Mesothelial cell of epicardium (in vitro differentiated cells): ENCODE data around the gene IRF3. TPM values are rescaled to one million over a fixed set of nuclear protein-coding genes. Genes with fewer than 3 reads are reported as not detected.

Experiments
- DNase-seq, 2 experiments: peaks; one replicate each; pipeline ENCODE4 v3.0.0; 2021; ENCODE audit warnings: low spot score in 2 of 2; ENCODE audit not compliant: unreplicated experiment in 2 of 2
- H3K27ac Mint-ChIP-seq: 2 replicates; pipeline ENCODE4 v1.8.0; 2021; ENCODE audit warnings: mixed read lengths
- H3K27me3 Mint-ChIP-seq: 2 replicates; pipeline ENCODE4 v1.8.0; 2021; ENCODE audit warnings: low read depth, mixed read lengths
- H3K36me3 Mint-ChIP-seq: 2 replicates; pipeline ENCODE4 v1.8.0; 2021; ENCODE audit warnings: mixed read lengths
- H3K4me1 Mint-ChIP-seq: 2 replicates; pipeline ENCODE4 v1.8.0; 2021; ENCODE audit warnings: mixed read lengths
- H3K4me3 Mint-ChIP-seq: 2 replicates; pipeline ENCODE4 v1.8.0; 2021; ENCODE audit warnings: mild to moderate bottlenecking, moderate library complexity, mixed read lengths
- H3K9me3 Mint-ChIP-seq: 2 replicates; pipeline ENCODE4 v1.8.0; 2021; ENCODE audit warnings: mixed read lengths
- total RNA-seq: library from RNA; stranded (reverse); gene quantifications from 3 replicates; pipeline ENCODE4 v1.2.1, GENCODE V29; 2021
- TF ChIP-seq, protein P1 (sequence below): fragments of 200-600 bp; sonication (generic); IDR thresholded peaks from one replicate; pipeline ENCODE4 v1.5.0; 2021; ENCODE audit warnings: antibody characterized with exemption; ENCODE audit not compliant: unreplicated experiment

Gene IRF3
- total RNA-seq, 1 donor from 2014 or later = 89.4 TPM

GRCh38 chr19:49632576-49632975, 33.1 kb downstream of the IRF3 start:
- no peaks in the 10 kb centered on the region for H3K27me3 Mint-ChIP-seq
- TF ChIP-seq, protein P1, sequence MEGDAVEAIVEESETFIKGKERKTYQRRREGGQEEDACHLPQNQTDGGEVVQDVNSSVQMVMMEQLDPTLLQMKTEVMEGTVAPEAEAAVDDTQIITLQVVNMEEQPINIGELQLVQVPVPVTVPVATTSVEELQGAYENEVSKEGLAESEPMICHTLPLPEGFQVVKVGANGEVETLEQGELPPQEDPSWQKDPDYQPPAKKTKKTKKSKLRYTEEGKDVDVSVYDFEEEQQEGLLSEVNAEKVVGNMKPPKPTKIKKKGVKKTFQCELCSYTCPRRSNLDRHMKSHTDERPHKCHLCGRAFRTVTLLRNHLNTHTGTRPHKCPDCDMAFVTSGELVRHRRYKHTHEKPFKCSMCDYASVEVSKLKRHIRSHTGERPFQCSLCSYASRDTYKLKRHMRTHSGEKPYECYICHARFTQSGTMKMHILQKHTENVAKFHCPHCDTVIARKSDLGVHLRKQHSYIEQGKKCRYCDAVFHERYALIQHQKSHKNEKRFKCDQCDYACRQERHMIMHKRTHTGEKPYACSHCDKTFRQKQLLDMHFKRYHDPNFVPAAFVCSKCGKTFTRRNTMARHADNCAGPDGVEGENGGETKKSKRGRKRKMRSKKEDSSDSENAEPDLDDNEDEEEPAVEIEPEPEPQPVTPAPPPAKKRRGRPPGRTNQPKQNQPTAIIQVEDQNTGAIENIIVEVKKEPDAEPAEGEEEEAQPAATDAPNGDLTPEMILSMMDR = no peak
- H3K36me3 Mint-ChIP-seq = peaks cover 14% of the 10 kb centered on the region
- H3K4me1 Mint-ChIP-seq = peaks cover 21% of the 10 kb centered on the region
- H3K27ac Mint-ChIP-seq = no peak overlapping the region
- H3K9me3 Mint-ChIP-seq = no peaks in the 10 kb centered on the region
- no peak overlapping the region for H3K4me3 Mint-ChIP-seq
- no peak for DNase-seq

DNA sequence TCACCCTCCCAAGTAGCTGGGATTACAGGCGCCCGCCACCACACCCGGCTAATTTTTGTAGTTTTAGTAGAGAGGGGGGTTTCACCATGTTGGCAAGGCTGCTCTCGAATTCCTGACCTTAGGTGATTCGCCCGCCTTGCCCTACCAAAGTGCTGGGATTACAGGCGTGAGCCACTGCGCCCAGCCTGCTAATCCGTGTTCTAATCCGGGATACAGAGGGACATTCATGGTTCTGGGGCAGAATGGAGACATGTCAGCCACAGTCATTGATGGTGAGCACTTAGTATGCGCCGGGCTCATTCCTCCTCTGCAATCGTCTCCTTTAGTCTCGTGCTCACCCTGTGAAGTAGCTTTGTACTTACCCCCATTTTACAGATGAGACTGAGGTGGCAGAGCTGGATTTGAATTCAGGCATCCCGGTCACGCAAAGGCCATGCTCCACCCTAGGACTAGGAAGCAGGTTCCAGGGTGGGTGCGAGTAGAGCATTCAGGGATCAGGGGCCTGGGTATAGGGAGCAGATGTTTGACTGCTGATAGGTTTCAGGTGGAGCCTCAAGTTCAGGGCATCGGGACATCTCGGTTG, 34.0 kb downstream of the IRF3 start:
- TF ChIP-seq, protein P1 = no peak
- H3K4me1 Mint-ChIP-seq = peaks cover 19% of the 10 kb centered on the region
- H3K36me3 Mint-ChIP-seq = peaks cover 19% of the 10 kb centered on the region

GRCh38 chr19:49631014-49631588, 34.6 kb downstream of the IRF3 start:
- H3K4me1 Mint-ChIP-seq = peaks cover 16% of the 10 kb centered on the region
- TF ChIP-seq, protein P1 = no peak
- H3K27ac Mint-ChIP-seq = peak overlapping the region; percentile 21
- H3K9me3 Mint-ChIP-seq = no peaks in the 10 kb centered on the region
- peaks cover 20% of the 10 kb centered on the region for H3K36me3 Mint-ChIP-seq
- no peaks in the 10 kb centered on the region for H3K27me3 Mint-ChIP-seq
- H3K4me3 Mint-ChIP-seq = no peak overlapping the region
- no peak for DNase-seq

More for the DNA sequence above, 34.0 kb downstream of the IRF3 start:
- no peaks in the 10 kb centered on the region for H3K9me3 Mint-ChIP-seq
- no peak for DNase-seq
- no peaks in the 10 kb centered on the region for H3K27me3 Mint-ChIP-seq
- H3K4me3 Mint-ChIP-seq = no peak overlapping the region
- H3K27ac Mint-ChIP-seq = no peak overlapping the region

DNA sequence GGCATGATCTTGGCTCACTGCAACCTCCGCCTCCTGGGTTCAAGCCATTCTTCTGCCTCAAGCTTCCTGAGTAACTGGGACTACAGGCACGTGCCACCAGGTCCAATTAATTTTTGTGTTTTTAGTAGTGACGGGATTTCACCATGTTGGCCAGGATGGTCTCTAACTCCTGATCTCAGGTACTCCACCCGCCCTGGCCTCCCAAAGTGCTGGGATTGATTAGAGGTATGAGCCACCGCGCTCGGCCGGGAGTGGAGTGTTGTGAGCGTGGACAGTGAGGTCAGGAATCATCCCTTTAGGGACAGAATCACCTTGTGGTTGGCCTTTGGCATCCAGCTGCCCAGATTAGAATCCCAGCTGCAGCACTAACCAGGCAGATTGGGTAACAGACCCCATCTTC, 36.0 kb downstream of the IRF3 start:
- peaks cover 20% of the 10 kb centered on the region for H3K36me3 Mint-ChIP-seq
- H3K4me1 Mint-ChIP-seq = peaks cover 6% of the 10 kb centered on the region
- H3K27ac Mint-ChIP-seq = peak overlapping the region; percentile 9
- no peak for DNase-seq
- H3K27me3 Mint-ChIP-seq = no peaks in the 10 kb centered on the region
- TF ChIP-seq, protein P1 = no peak
- no peaks in the 10 kb centered on the region for H3K9me3 Mint-ChIP-seq
- H3K4me3 Mint-ChIP-seq = no peak overlapping the region

GRCh38 chr19:49626226-49626625, 39.4 kb downstream of the IRF3 start:
- H3K4me1 Mint-ChIP-seq = peaks cover 6% of the 10 kb centered on the region
- no peak overlapping the region for H3K27ac Mint-ChIP-seq
- no peak overlapping the region for H3K4me3 Mint-ChIP-seq
- peaks cover 30% of the 10 kb centered on the region for H3K36me3 Mint-ChIP-seq
- DNase-seq = no peak
- TF ChIP-seq, protein P1 = no peak
- H3K9me3 Mint-ChIP-seq = no peaks in the 10 kb centered on the region
- no peaks in the 10 kb centered on the region for H3K27me3 Mint-ChIP-seq
